ENCODE results near the gene ANO10.

GRCh38 chr3:43345877-43346276 is 275.9 kb downstream of the ANO10 start:
- TF ChIP-seq CTCF (IDR thresholded peaks at IDR 0.05) (no peak), POLR2AphosphoS5 (IDR thresholded peaks at IDR 0.05) (no peak)

All from suprapubic skin (tissue), 3 donors.